Middle frontal gyrus (tissue), 1 donor: ENCODE results near the gene PRRG2.
A peak's percentile ranks its signal among the peaks of the same experiment; 100 is the strongest.

ENCODE experiments used
- DNase-seq: peaks from one replicate; pipeline ENCODE4 v3.0.0-alpha.2; 2015; ENCODE audit warnings: low spot score; ENCODE audit errors: extremely low spot score

Gene PRRG2

DNA sequence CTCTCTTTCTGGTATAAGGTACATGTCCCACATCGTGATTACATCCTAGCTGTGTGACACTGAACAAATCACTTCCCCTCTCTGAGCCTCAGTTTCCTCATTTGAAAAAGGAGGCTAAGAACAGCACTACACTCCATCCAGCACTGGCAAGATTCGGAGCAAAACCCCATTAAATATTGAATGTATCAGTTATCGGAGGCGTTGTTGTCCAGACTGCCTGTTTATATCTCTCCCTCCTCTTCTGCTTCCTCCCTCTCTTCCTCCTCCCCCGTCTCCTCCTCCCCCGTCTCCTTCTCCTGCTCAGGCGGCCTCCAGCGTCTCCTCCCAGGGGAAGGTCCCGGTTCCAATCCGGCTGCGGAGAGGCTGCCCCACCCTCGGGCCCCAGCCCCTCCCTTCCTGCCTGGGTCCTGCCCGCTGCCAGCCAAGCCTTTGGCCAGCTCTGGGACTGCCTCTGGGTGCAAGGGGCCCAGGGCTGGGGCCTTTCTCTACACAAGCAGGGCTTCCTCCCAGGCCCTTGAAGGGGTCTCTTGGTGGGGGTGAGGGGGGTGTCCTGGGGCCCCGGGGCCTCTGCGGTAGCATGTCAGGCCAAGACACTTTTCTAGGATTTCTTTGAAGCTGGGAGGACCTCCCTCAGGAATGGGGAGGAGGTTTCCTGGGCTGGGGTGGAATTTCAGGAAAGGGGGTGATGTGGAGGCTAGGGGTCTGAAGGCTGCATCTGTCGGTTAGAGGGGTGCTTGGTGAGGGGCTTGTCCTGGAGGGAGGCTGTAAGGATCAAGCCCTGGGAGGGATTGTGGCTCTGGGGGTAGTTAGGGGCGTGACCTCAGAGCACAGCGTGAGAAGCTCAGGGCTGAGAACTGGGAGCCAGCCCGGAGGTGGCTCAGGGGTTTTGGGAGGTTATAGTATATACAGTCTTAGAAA is 57.0 kb downstream of the PRRG2 start:
- DNase-seq, result no peak

DNA sequence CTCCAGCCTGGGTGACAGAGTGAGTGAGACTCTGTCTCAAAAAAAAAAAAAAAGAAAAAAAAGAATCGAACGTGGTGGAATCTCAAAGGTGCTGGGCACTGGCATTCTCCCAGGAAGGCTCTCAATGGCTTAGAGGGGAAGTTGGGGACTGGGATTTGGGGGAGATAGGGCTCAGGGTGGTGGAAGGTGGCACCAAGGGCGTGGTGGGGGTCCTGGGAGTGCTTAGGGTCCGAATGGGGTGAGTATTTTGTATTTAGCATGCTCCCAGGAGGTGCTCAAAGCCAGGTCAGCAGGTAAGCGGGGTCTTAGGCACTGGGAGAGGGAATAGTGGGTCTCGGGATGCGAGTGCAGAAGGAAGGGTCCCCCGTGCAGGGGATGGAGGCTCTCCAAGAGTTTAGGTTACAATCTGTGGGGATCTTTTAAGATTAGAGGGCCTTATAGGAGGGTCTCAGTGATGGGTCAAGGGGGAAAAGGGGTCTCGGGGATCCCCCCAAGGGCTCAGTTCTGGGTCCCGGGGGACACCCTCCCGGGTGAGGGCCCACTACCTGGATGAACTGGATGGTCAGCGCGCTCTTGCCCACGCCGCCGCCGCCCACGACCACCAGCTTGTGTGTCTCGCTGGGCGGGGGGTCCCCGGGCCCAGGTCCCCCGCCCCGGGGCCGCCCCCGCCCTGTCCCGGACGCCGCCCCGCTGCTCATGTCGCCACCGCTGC is 58.4 kb downstream of the PRRG2 start:
- no peak for DNase-seq

DNA sequence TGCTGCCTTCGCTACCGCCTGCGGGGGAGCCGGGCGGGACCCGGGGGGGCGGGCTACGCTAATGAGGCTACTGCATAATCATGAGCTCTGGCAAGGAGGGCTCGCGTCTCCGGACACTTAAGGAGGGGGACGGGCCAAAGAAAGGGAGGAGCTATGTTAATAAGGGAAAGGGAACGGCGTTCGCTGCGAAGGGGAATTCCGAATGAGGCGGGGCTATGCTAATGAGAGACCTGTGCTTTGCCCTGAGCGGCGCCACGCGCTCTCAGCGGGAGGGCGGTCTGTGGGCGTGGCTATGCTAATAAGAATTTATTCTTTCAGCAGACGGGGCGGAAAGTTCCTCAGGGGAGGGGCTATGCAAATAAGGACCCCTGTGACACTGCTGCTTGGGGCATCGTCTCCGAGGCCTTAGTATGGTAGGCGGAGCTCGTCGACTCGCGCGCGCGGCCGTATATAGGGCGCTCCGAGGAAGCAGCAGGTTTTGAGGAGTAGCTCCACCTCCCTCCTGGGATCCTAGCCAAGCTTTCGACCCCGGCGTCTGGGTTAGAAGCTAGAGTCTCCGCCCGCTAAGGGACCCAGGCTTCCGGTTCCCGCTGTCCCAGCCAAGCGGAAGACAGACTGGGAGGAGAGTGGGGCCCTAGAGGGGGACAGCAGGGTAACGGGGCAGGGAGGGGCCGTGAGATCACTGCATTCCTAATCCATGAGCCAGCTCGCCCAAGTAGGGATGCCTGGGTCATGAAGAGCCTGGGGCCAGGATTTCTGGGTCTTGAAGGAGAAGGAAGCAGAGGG is 59.2 kb downstream of the PRRG2 start, which contains the start of gene RRAS:
Gene RRAS, minus strand, starts transcription at position 31 of the 786 bp plus-strand sequence. CDS start 45 bp downstream, outside the sequence.
- DNase-seq, result peak; percentile 94
